Cardiac fibroblast (primary cell): ENCODE measurements around the gene C4orf54.

ENCODE experiments used
- DNase-seq, 2 donors: peaks; one replicate each; pipeline versions ENCODE4 v3.0.0 to v3.0.0-alpha.2; 2010; ENCODE audit warnings: low read depth in 2 of 2
- H3K4me3 ChIP-seq, 2 donors: replicated peaks in 1 of 2; 1 replicate in 1 of 2; 2 replicates in 1 of 2; pipeline ENCODE4 v1.5.1; 2011; ENCODE audit warnings: low read depth in 2 of 2, low read length in 2 of 2, mild to moderate bottlenecking in 2 of 2, moderate library complexity in 1 of 2
- TF ChIP-seq, protein P1 (sequence below): IDR thresholded peaks from one replicate; pipeline ENCODE4 v1.5.1; 2011; ENCODE audit warnings: low read depth, mild to moderate bottlenecking, low read length, inconsistent platforms

C4orf54 gene

DNA sequence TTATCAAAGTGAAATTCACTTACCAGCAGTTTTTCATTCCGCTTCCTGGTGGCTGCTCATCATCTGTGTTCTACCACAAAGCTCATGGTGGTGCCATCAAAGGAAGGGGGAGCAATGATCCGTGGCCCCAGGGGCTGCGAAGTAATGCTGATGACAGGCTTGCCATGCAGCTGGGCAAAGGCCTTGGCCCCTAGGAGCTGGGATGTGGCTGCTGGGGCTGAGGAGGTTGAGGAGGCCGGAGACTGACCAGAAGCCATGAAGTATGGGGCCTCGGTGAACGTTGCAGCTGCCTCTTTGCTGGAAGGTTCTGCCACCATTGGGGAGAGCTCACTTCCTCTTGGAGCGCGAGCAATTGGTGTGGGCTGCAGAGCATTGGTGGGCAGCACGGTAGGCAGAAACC is 8.4 kb downstream of the C4orf54 start:
- TF ChIP-seq, protein P1, sequence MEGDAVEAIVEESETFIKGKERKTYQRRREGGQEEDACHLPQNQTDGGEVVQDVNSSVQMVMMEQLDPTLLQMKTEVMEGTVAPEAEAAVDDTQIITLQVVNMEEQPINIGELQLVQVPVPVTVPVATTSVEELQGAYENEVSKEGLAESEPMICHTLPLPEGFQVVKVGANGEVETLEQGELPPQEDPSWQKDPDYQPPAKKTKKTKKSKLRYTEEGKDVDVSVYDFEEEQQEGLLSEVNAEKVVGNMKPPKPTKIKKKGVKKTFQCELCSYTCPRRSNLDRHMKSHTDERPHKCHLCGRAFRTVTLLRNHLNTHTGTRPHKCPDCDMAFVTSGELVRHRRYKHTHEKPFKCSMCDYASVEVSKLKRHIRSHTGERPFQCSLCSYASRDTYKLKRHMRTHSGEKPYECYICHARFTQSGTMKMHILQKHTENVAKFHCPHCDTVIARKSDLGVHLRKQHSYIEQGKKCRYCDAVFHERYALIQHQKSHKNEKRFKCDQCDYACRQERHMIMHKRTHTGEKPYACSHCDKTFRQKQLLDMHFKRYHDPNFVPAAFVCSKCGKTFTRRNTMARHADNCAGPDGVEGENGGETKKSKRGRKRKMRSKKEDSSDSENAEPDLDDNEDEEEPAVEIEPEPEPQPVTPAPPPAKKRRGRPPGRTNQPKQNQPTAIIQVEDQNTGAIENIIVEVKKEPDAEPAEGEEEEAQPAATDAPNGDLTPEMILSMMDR = no peak
- no peak overlapping the region for H3K4me3 ChIP-seq
- DNase-seq = no peak

DNA sequence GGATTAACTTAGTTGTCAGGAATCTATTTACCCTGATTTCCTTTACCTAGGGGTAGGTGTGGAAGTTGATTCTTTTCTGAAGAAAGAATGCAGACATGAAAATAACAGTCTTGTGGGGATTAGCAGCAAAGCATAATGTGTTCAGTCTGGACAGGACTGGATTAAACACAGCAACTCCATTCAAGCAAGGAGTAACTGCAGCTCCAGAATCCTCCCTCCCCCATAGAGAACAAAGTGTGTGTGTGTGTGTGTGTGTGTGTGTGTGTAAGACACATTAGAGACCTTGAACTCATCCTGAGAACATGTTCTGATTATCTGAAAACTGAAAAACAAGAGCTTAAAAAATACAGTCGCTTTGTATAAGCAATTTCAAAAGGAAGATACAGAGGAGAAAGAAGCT is 9.3 kb downstream of the C4orf54 start:
- H3K4me3 ChIP-seq = no peak overlapping the region
- TF ChIP-seq, protein P1 = no peak
- DNase-seq = no peak

DNA sequence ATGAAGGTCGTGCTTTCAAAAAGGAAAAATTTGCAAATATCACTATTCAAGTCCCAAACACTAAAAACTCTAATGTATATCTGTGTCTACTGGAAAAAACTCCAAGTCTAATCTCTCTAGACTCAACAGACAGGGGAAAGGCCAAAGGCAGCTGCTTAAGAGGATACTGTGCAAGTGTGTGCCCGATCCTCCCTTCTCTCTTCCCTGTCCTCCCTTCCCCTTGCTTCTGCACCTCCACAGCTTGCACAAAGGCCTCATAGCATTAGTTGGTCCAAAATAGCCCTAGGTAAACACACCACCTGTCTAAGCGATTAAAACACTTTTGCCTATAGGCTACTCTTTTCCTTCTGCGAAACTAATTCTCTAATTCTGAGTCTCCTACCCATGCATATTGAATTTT is 10.6 kb downstream of the C4orf54 start:
- TF ChIP-seq, protein P1 = no peak
- H3K4me3 ChIP-seq = no peak overlapping the region
- no peak for DNase-seq

DNA sequence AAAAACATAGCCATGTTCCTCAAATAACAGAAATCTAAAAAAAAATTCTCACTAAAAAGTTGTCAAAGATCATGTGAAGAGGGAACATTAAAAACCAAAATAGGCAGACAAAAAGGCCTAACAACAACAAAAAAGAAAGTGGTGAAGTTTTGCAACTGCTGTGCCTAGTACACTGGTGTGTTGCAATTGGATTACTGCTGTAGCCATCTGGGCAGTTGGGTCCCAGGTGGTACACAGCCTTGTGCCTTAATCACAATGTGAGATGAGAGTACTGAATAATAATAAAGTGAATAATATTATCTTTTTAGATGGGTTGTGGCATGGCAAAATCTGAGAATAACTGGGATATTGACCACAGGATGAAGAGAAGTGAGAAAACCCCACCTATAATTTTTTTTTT is 12.0 kb downstream of the C4orf54 start:
- TF ChIP-seq, protein P1 = no peak
- no peak overlapping the region for H3K4me3 ChIP-seq
- no peak for DNase-seq

DNA sequence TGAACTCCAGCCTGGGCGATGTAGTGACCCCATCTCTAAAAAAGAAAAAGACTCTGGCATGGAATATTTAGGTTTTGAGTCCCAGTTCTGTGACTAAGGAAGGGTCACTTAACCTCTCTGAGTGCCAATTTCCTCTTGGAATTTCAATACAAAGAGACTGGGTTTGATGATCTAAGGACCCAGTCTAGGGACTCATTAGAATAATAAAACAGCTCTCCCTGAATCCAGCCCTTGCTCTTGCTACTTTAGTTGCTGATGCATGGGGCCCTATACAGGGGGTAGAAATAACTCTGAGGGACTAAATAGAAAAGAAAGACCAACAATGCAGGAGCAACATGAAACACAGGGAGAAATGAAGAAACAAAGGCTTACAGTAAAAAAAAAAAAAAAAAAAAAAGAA is 12.6 kb downstream of the C4orf54 start:
- no peak overlapping the region for H3K4me3 ChIP-seq

DNA sequence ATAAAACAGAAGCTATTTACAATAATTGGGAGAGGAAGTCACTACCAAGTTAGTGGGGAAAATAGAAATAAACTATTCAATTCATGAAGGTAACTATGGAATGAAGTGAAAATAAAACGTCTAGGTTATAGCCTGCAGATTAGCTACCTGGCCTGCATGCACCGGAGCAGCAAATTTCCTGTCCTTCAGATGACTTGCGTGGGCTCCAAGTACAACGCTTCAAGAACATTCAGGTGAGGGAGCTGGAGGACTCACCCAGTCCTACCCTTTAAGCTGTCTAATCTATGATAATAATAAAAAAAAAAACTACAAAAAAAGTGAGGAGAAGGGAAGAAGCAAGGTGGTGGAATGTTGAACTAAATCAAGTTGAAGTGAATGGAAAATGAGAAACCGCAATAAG is 13.2 kb downstream of the C4orf54 start:
- no peak for DNase-seq
- no peak overlapping the region for H3K4me3 ChIP-seq
- TF ChIP-seq, protein P1 = no peak

More for the DNA sequence above, 12.6 kb downstream of the C4orf54 start:
- TF ChIP-seq, protein P1 = no peak
- DNase-seq = no peak

DNA sequence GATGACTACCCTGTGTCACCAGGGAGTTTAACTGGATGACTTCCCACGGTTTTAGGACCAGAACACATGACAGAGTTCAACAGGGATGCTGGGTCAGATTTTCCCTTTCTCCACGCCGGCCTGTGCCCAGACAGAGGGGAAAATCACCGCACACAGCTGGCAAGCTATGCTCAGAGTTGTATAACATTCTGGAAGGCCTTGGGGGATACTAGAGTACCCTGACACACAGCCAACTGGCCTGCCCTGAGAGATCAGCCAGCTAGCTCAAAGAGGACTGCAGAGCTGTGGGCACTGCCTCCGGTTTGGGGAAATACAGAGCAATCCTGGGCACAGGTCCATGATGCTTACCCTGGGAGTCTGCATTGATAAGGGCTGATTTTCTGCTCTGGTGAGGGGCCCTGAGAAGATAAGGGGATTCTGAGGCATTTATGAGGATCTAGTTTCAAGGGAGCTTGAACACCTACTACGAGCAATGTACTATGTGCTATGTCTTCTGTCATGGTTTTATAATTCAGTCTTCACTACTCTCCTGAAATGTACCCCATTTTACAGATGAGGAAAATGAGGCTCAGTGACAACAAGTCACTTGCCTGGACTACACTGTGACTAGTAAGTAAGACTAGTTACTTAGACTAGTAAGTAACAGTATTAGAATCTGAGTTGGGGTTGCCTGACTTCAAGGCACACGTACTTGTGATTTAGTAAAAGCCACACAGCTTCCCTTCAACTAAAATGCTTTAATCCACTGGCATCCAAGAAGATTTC is 14.7 kb downstream of the C4orf54 start:
- peak in 1 of 2 donors; percentile 39 for DNase-seq
- no peak overlapping the region for H3K4me3 ChIP-seq
- TF ChIP-seq, protein P1 = no peak
